CD4-positive, alpha-beta T cell treated with Interleukin-21 for 1 hour (primary cell): ENCODE data around the gene RGPD6.
"Not testable (repeated sequence)": the region's sequence is repeated elsewhere in the genome, so short reads cannot be mapped to it uniquely, and the experiment has no call there.

Experiments
- DNase-seq: peaks from one replicate; pipeline ENCODE4 v3.0.0-alpha.2; 2020

RGPD6 gene

DNA sequence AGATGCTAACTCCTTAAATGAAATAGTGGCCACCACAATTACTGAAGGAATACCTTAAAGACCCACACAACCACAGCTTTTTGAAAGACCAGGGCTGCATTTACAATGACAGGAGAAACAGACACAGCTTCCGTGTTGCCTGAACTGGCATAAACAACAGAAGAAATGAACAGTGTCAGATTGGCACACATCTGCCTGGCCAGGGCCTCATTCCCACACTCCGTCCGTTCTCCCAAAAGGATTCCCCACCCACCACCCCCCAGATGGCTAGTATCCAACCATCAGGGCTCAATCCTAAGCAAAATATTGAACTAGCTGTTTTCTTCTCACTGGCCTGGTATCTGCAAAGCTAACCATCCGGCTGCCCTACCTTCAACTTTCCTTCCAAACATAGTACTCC lies 96.9 kb downstream of the RGPD6 start:
- not testable (repeated sequence) for DNase-seq

- DNase-seq: not testable (repeated sequence)
These were observed 99.7 kb downstream of the RGPD6 start for GRCh38 chr2:110477370-110477769.

DNA sequence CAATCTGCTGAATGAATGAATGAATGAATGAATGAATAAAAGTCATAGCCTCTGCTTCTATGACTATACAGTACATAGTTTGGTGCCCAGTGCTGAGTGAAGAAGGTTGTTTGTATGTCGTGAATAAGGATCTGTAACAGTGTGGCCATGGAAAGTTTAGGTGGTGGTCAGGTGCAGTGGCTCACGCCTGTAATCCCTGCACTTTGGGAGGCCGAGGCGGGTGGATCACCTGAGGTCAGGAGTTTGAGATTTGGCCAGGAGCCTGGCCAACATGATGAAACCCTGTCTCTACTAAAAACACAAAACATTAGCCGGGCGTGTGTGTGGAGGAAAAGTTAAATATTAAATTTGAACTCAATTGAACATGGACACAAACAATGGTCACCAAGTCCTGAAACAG lies 100.1 kb downstream of the RGPD6 start:
- not testable (repeated sequence) for DNase-seq

GRCh38 chr2:110475627-110476359 lies 101.2 kb downstream of the RGPD6 start:
- DNase-seq: not testable (repeated sequence)

GRCh38 chr2:110474898-110475297 lies 102.1 kb downstream of the RGPD6 start:
- not testable (repeated sequence) for DNase-seq

- DNase-seq: not testable (repeated sequence)
These were observed 104.0 kb downstream of the RGPD6 start for GRCh38 chr2:110473059-110473358.

DNA sequence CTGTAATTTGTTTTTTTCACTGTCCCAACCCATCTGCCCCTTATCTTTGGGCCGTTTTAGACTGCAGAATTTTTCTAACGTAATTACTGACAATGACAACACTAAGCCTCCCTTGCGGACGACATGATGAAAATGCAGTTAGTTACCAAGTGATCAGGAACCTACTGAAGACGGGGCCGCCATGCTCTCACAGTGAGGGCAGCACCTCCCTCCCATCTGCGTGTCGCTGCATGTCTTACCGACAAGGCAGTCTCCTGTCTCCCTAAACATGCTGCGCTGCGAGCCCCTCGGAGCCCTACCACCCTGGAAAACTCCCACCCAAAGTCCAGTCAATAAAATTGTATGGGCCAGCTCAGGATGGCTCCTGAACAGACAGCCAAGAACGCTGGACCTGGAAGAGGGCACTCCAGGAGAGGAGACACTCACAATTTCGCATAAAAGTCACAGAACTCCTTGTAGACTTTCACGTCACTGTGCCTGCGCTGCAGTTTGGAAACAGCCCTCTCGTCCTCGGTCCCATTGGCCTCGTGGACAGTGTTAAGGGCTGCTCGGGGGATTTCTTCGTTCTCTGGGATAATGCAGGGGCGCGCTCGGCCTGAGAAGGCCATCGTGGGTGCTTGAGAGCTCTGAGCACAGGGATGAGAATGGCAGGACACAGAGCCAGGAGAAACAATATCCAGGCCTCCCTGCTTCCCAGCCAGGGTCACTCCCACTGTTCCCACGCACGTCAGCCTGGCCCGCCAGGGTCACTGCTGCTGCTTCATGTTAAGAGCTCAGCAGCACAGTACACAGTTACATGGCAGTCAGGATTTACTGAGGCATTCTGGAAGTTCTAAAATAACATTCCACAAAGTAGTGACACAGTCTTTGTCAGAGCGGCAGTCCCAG lies 104.6 kb downstream of the RGPD6 start, which contains the start of gene LIMS4:
TSS of gene LIMS4 (minus strand) at position 646 of the 888 bp plus-strand sequence. CDS start at position 608, 38 bp downstream.
- DNase-seq: not testable (repeated sequence)

GRCh38 chr2:110468921-110469320 lies 108.1 kb downstream of the RGPD6 start:
- DNase-seq: not testable (repeated sequence)

- DNase-seq: not testable (repeated sequence)
These were observed 111.7 kb downstream of the RGPD6 start for GRCh38 chr2:110465312-110465711.
